Immature natural killer cell (primary cell): ENCODE results near the gene DCXR. TPM values are rescaled to one million over a fixed set of nuclear protein-coding genes. Genes with fewer than 3 reads are reported as not detected.

Experiments used
- DNase-seq, 3 donors: peaks; one replicate each; pipeline ENCODE4 v3.0.0; 2022; ENCODE audit warnings: mixed read lengths in 1 of 3
- H3K27ac Mint-ChIP-seq, 6 donors: one replicate each; pipeline ENCODE4 v1.8.0; 2020; ENCODE audit warnings: mixed read lengths in 6 of 6, mild to moderate bottlenecking in 5 of 6, inconsistent platforms in 4 of 6, moderate library complexity in 3 of 6
- H3K27me3 Mint-ChIP-seq, 3 donors: one replicate each; pipeline ENCODE4 v1.8.0; 2020 to 2021; ENCODE audit warnings: low read depth in 3 of 3, mild to moderate bottlenecking in 3 of 3, mixed read lengths in 3 of 3, moderate library complexity in 3 of 3, inconsistent platforms in 1 of 3
- H3K36me3 Mint-ChIP-seq, 3 donors: one replicate each; pipeline ENCODE4 v1.8.0; 2020; ENCODE audit warnings: mixed read lengths in 3 of 3, inconsistent platforms in 2 of 3, mild to moderate bottlenecking in 2 of 3
- H3K4me1 Mint-ChIP-seq, 2 donors: one replicate each; pipeline ENCODE4 v1.8.0; 2020; ENCODE audit warnings: inconsistent platforms in 2 of 2, mild to moderate bottlenecking in 2 of 2, mixed read lengths in 2 of 2, moderate library complexity in 1 of 2
- H3K4me3 Mint-ChIP-seq, 5 donors: one replicate each; pipeline ENCODE4 v1.8.0; 2020; ENCODE audit warnings: mild to moderate bottlenecking in 5 of 5, mixed read lengths in 5 of 5, inconsistent platforms in 3 of 5, moderate library complexity in 3 of 5
- H3K9me3 Mint-ChIP-seq, 6 donors: one replicate each; pipeline ENCODE4 v1.8.0; 2020; ENCODE audit warnings: mild to moderate bottlenecking in 6 of 6, mixed read lengths in 6 of 6, inconsistent platforms in 4 of 6, moderate library complexity in 3 of 6
- polyA plus RNA-seq, 3 donors: library from polyadenylated mRNA; unstranded; fragments of 300-500 nt; fragmentation: Illumina TruSeq; gene quantifications; one replicate each; pipeline ENCODE4 v1.2.3, GENCODE V29; 2021

Gene DCXR
- polyA plus RNA-seq, 3 donors from 2014 or later, result 144 to 242 (median 165) TPM

DNA sequence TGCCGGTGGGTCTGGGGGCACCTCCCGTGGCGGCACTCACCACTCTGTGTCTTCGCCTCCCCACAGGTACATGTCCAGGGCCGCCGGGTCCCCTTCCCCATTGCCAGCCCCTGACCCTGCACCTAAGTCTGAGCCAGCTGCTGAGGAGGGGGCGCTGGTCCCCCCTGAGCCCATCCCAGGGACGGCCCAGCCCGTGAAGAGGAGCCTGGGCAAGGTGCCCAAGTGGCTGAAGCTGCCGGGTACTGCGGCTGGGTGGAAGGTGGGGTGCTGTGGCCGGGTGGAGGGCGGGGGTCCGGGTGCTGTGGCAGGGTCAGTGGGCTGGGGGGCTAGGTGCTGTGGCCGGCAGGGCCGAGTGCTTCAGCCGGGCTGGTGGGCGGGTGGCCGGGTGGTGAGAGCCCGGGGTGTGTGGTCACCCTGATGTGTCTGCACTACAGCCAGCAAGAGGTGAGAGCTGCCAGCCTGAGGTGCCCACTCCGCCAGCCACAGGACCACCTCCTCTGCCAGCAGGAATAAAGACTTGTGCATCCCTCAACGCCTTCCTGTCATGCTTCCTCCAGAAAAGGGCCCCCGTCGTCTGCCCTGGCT is 20.5 kb downstream of the DCXR start:
- peaks cover 8 to 10% of the 10 kb centered on the region in 2 donors for H3K4me1 Mint-ChIP-seq
- no peak overlapping the region for H3K4me3 Mint-ChIP-seq
- no peaks in the 10 kb centered on the region for H3K9me3 Mint-ChIP-seq
- H3K27me3 Mint-ChIP-seq, result peaks cover 2% of the 10 kb centered on the region in 3 donors
- no peak overlapping the region for H3K27ac Mint-ChIP-seq
- DNase-seq, result no peak
- no peaks in the 10 kb centered on the region for H3K36me3 Mint-ChIP-seq

- Mint-ChIP-seq H3K4me3 (no peak overlapping the region), H3K27ac (no peak overlapping the region), H3K36me3 (no peaks in the 10 kb centered on the region), H3K27me3 (peaks cover 2% of the 10 kb centered on the region in 3 donors), H3K9me3 (no peaks in the 10 kb centered on the region), H3K4me1 (peaks cover under 1 to 3% of the 10 kb centered on the region in 2 donors)
- no peak for DNase-seq
Observed at GRCh38 chr17:82016061-82016874, 21.2 kb downstream of the DCXR start.

GRCh38 chr17:82015311-82015971 is 22.1 kb downstream of the DCXR start:
- Mint-ChIP-seq H3K36me3 (no peaks in the 10 kb centered on the region), H3K27me3 (peaks cover 0 to 2% (median 2%) of the 10 kb centered on the region in 3 donors), H3K4me3 (no peak overlapping the region), H3K9me3 (no peaks in the 10 kb centered on the region), H3K27ac (no peak overlapping the region), H3K4me1 (no peaks in the 10 kb centered on the region)
- DNase-seq, result no peak

- no peak overlapping the region for H3K4me3 Mint-ChIP-seq
- no peak for DNase-seq
- no peaks in the 10 kb centered on the region for H3K4me1 Mint-ChIP-seq
- peaks cover 0 to 2% (median 2%) of the 10 kb centered on the region in 3 donors for H3K27me3 Mint-ChIP-seq
- no peaks in the 10 kb centered on the region for H3K36me3 Mint-ChIP-seq
- no peak overlapping the region for H3K27ac Mint-ChIP-seq
- H3K9me3 Mint-ChIP-seq, result no peaks in the 10 kb centered on the region
Observed at GRCh38 chr17:82014971-82015310, 22.6 kb downstream of the DCXR start.

- H3K4me3 Mint-ChIP-seq, result no peak overlapping the region
- H3K9me3 Mint-ChIP-seq, result no peaks in the 10 kb centered on the region
- no peak overlapping the region for H3K27ac Mint-ChIP-seq
- peaks cover 0 to 2% (median 2%) of the 10 kb centered on the region in 3 donors for H3K27me3 Mint-ChIP-seq
- H3K4me1 Mint-ChIP-seq, result no peaks in the 10 kb centered on the region
- no peak for DNase-seq
- H3K36me3 Mint-ChIP-seq, result no peaks in the 10 kb centered on the region
Observed at GRCh38 chr17:82014432-82014831, 23.1 kb downstream of the DCXR start.

DNA sequence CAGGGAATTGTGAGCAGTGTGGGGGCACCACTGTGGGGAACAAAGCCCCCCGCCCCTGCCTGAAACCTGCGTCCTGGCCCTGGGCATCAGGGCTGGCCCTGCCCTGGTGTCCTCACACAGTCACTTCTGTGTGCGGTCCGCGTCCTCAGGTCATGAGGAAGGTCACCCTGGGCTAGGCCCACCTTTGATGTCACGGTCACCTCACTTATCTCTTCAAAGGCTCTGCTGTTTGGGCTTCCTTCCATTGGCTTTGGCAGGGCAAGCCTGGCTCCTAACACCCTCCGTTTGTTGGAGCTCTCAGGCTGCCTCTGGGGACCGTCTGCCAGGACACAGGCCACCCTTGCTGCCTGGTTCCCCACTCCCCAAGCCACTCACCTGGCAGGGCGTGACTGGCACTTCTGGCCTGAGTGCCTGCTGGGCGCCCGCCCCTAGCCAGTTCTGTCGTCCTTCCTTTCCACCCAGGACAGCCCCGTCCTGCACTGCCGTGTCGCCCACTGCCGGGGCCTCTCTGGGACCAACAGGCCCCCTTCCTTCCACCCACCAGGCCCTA is 23.6 kb downstream of the DCXR start:
- no peak overlapping the region for H3K4me3 Mint-ChIP-seq
- no peak overlapping the region for H3K27ac Mint-ChIP-seq
- H3K9me3 Mint-ChIP-seq, result no peaks in the 10 kb centered on the region
- H3K36me3 Mint-ChIP-seq, result no peaks in the 10 kb centered on the region
- peaks cover 0 to 2% (median 2%) of the 10 kb centered on the region in 3 donors for H3K27me3 Mint-ChIP-seq
- DNase-seq, result no peak
- H3K4me1 Mint-ChIP-seq, result no peaks in the 10 kb centered on the region

DNA sequence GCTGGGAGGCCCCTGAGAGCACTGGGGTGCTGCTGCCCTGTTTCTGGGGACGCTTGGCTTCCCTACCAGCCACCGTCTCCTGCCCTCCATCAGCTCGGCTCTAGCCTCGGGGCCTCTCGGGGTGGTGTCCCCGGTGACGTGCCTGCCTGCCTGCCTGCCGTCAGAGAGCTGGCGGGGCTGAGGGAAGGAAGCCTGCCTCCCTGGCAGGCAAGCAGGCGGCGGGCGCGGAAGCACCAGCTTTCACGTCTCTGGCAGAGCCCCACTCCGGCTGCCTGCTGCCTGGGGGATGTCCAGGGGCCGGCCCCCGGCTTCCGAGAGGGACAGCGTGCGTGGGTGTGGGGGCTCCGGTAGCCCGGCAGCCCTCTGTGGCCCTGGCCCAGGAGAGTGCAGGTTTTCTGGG is 24.2 kb downstream of the DCXR start:
- peaks cover 0 to 2% (median 2%) of the 10 kb centered on the region in 3 donors for H3K27me3 Mint-ChIP-seq

GRCh38 chr17:82012640-82013295 is 24.7 kb downstream of the DCXR start:
- Mint-ChIP-seq H3K9me3 (no peaks in the 10 kb centered on the region), H3K27ac (no peak overlapping the region), H3K36me3 (no peaks in the 10 kb centered on the region), H3K4me3 (no peak overlapping the region), H3K27me3 (peaks cover 0 to 2% (median 2%) of the 10 kb centered on the region in 3 donors), H3K4me1 (no peaks in the 10 kb centered on the region)
- DNase-seq, result no peak

More for the DNA sequence above, 24.2 kb downstream of the DCXR start:
- Mint-ChIP-seq H3K27ac (no peak overlapping the region), H3K4me3 (no peak overlapping the region), H3K9me3 (no peaks in the 10 kb centered on the region), H3K36me3 (no peaks in the 10 kb centered on the region), H3K4me1 (no peaks in the 10 kb centered on the region)
- DNase-seq, result no peak

GRCh38 chr17:82012261-82012639 is 25.2 kb downstream of the DCXR start:
- Mint-ChIP-seq H3K36me3 (no peaks in the 10 kb centered on the region), H3K4me1 (no peaks in the 10 kb centered on the region), H3K4me3 (no peak overlapping the region), H3K9me3 (no peaks in the 10 kb centered on the region), H3K27ac (no peak overlapping the region), H3K27me3 (peaks cover 0 to 2% (median under 1%) of the 10 kb centered on the region in 3 donors)
- DNase-seq, result no peak

DNA sequence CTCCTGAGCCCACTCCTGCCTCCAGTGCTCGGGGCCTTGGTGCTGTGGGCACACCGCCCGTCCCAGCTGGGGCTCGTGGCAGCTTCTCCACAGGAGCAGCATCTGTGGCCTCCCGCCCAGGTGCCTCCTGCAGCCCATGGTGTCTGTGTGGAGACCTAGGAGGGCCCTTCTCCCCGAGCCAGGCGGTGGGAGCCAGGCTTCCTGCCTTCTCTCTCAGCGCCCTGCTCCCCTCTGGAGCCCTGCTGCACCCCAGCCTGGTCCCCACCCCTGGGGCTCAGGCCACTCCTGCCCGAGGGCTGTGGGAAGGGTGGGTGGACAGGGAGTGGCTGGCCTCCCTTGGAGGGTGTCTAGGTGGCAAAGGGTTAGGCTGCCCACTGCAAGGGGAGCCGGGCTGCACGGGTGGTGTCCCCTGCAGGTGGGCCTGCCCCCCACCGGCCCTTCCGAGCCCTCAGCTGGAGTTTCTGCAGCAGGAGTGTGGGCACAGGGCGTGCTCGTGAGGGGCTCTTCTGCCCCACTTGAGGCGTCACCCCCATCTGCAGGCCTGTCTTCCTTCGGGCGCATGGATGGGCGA is 25.8 kb downstream of the DCXR start:
- Mint-ChIP-seq H3K27ac (no peak overlapping the region), H3K36me3 (no peaks in the 10 kb centered on the region), H3K4me3 (no peak overlapping the region), H3K27me3 (peaks cover 0 to 2% (median 0%) of the 10 kb centered on the region in 3 donors), H3K4me1 (no peaks in the 10 kb centered on the region), H3K9me3 (no peaks in the 10 kb centered on the region)
- no peak for DNase-seq

DNA sequence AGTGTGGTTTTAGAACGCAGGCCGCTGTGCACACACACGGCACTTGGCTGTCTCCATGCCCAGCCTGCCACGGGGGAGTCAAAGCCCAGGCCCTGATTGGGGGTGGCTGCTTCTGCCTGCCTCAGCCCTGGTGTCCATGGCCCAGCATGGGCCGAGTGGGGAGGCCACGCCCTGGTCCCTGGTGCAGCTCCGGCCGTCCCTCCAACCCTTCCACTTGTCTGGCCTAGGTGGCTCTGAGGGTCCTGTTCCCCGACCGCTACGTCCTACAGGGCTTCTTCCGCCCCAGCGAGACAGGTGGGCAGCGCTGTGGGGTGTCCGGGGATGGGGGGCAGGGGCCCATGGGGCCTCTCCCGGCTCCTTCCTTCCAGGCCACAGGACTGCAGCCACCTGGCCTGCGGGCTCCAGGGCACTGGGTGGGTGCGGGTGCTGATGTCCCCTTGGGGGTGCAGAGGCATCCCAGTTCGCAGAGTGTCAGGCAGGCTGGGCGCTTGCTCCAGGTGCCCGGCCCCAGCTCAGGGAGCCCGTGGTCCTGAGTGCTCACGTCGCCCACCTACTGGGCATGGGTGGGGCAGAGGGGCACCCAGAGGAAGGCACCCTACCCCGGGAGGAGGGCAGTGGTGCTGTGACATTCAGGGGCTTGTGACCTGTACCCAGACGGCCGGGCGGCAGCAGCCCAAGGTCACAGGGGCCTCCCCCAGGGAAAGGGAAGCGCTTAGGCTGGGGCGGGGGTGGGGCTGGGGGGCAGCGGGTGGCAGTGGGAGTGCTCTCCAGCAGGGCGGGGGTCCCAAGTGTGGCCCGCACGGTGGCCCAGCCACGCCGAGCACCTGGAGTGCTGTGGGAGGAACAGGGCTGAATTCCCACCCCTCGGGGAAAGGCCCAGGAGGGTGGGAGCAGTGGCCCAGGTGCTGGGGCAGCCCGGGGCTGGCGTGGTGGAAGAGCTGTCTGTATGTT is 26.6 kb downstream of the DCXR start:
- no peak overlapping the region for H3K27ac Mint-ChIP-seq
- H3K27me3 Mint-ChIP-seq, result peaks cover 0 to 5% (median 0%) of the 10 kb centered on the region in 3 donors
- no peak for DNase-seq
- H3K36me3 Mint-ChIP-seq, result no peaks in the 10 kb centered on the region
- no peak overlapping the region for H3K4me3 Mint-ChIP-seq
- H3K4me1 Mint-ChIP-seq, result no peaks in the 10 kb centered on the region
- H3K9me3 Mint-ChIP-seq, result no peaks in the 10 kb centered on the region

DNA sequence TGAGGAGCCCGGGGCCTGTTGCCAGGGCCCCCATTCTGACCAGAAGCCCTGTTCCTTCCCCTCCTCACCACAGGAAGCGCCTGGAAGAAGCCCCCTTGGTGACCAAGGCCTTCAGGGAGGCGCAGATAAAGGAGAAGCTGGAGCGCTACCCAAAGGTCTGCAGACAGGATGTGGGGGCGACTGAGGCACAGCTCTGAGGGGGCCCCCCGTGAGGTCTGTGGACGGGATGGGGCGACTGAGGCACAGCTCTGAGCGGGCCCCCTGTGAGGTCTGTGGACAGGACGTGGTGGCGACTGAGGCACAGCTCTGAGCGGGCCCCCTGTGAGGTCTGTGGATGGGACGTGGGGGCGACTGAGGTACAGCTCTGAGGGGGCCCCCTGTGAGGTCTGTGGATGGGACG is 28.1 kb downstream of the DCXR start:
- DNase-seq, result no peak
- peaks cover 0 to 5% (median 0%) of the 10 kb centered on the region in 3 donors for H3K27me3 Mint-ChIP-seq
- H3K27ac Mint-ChIP-seq, result no peak overlapping the region
- H3K9me3 Mint-ChIP-seq, result no peaks in the 10 kb centered on the region
- H3K4me1 Mint-ChIP-seq, result no peaks in the 10 kb centered on the region
- no peak overlapping the region for H3K4me3 Mint-ChIP-seq
- H3K36me3 Mint-ChIP-seq, result no peaks in the 10 kb centered on the region
